ENCODE data around the gene RELN. TPM values are rescaled to one million over a fixed set of nuclear protein-coding genes. Genes with fewer than 3 reads are reported as not detected.

The RELN gene
- total RNA-seq, 2 experiments from 2014 or later = not detected

DNA sequence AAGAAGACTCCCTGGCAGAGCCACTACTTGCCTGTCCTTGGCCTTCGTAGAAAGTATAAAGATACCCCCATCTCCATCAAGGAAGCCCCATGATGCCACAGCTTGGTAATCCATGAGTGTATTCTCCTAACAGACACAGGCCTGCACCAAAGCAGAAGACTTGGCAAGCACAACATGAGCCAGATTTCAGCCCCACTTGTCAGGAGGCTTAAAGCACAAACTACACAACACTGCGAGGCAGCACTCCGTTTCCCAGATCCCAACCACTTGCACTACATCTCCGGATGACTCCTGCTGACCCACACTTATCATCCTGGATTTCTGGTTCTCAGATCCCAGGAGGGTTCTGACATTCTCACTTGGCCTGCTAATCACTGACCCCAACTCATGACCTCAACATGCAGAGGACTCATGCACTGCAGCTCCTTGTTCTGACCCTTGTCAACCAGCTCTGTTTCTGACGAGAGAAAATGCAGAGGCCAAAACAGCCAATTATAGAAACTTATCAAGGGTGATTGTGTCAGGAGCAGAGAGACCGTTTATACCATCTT is 100.8 kb downstream of the RELN start:
- no peaks in the 10 kb centered on the region for H3K4me1 Mint-ChIP-seq
- DNase-seq (no peak), ATAC-seq (no peak)
- H3K27ac Mint-ChIP-seq = no peak overlapping the region
- H3K27me3 Mint-ChIP-seq = no peaks in the 10 kb centered on the region
- CTCF ChIA-PET = no interaction called here
- H3K4me3 Mint-ChIP-seq = no peak overlapping the region
- H3K36me3 Mint-ChIP-seq = no peaks in the 10 kb centered on the region
- no peaks in the 10 kb centered on the region for H3K9me3 Mint-ChIP-seq (ENCODE audit: low read depth)

DNA sequence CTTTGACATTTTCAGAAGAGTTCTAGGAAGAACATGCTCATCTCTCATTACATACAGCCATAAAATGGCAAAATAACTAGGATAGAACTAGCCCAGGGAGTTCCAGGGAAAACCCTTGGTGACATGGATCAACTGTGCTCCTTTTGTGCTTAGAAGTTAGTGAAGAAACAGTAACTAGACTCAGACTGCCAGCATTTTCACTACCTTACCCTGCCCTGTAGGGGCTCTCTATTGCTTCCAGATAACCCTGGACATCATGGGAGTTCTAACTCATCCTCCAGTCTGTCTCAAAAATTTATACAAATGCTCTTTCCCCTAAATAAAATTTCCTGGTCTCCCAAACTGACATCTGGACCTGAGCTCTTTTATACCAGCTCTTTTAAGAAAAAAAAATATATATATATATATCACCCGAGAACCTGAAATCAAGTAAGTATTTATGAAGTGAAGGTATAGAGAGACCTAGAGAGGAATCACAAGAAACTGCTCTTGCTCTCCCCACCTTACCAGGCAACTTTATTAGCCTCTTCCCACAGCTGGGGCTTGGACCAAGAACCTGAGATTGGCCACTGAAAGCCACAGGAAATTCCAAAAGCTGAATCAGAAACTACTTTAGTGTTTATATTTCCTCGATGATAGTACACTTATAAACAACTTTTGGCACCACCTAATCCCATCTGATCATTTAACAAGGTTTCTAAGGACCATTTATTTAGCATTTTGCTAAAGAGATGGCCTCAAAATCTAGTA is 101.4 kb downstream of the RELN start:
- Mint-ChIP-seq H3K36me3 (no peaks in the 10 kb centered on the region), H3K27me3 (no peaks in the 10 kb centered on the region), H3K27ac (no peak overlapping the region), H3K9me3 (ENCODE audit: low read depth) (no peaks in the 10 kb centered on the region), H3K4me1 (no peaks in the 10 kb centered on the region), H3K4me3 (no peak overlapping the region)
- ATAC-seq = no peak
- DNase-seq = no peak
- CTCF ChIA-PET = no interaction called here

DNA sequence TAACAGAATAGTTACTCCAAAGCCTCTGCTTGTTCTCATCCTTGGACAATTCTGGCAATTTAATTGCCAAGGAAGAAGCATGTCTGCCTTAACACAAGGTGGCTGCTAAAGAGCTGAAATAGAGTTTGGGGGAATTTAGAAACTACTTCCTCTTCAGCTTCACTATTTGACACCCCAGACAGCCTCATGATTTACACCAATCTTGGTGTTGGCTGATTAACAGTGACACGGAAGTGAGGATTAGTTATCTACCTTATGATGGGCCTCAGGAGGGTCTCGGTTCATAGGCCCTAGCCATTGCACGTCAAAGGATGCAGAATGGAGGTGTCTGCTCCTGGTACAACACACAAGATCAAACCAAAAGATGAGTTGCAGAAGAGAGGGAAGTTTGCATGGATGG is 102.4 kb downstream of the RELN start:
- no peaks in the 10 kb centered on the region for H3K9me3 Mint-ChIP-seq (ENCODE audit: low read depth)
- DNase-seq (no peak), ATAC-seq (no peak)
- no peaks in the 10 kb centered on the region for H3K4me1 Mint-ChIP-seq
- no peaks in the 10 kb centered on the region for H3K27me3 Mint-ChIP-seq
- no peaks in the 10 kb centered on the region for H3K36me3 Mint-ChIP-seq
- H3K4me3 Mint-ChIP-seq = no peak overlapping the region
- no peak overlapping the region for H3K27ac Mint-ChIP-seq
- CTCF ChIA-PET = no interaction called here

DNA sequence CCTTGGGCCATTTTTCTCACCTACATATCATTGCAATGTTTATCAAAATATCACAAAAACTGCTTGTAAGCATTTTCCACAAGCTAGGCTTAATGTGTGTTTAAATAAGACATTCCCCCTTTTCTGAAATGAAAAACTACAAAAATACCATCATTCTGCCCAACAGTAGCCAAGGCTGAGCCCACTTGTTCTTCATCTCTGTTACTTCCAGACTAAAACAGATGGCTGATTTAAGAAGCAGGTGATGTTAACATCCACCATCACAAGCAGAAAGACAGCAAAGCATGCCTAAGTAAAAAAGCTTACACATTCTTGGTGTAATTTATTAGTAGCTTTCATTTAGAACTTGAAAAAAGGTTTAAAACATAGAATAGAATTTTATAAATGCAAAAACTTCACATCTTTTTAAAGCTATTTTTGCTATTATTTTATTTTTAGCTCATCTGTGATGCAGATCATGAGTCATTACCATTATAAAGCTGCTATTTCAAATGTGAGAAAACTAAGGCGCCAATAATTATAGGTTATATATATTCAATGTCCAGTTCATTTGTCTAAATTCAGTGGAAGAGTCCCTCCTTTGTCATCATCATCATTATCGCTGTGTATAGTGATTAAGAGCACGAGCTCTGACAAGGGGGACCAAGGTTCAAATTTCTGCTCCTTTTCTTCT is 109.4 kb downstream of the RELN start:
- Mint-ChIP-seq H3K36me3 (no peaks in the 10 kb centered on the region), H3K4me1 (no peaks in the 10 kb centered on the region), H3K4me3 (no peak overlapping the region), H3K9me3 (ENCODE audit: low read depth) (no peaks in the 10 kb centered on the region), H3K27ac (no peak overlapping the region), H3K27me3 (no peaks in the 10 kb centered on the region)
- CTCF ChIA-PET = no interaction called here
- no peak for ATAC-seq
- no peak for DNase-seq

DNA sequence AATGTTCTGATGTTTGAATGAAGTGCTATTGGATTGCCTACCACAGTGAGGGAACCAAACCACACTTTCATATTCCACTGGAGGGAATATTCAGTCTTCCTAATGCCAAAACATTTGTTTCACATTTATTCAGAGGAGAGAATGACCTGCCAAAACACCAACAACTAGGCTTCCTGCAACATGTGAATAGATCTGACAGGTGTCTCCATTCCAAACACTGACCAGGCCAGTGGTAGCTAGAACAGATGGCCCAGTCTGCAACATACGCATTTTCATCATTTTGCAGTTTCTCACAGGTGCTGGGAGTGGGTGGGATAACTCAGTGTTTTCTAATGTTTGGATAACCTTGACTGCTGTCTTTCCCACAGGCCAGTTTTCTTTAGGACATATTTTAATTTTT is 110.0 kb downstream of the RELN start:
- no peaks in the 10 kb centered on the region for H3K36me3 Mint-ChIP-seq
- H3K4me1 Mint-ChIP-seq = no peaks in the 10 kb centered on the region
- no peak overlapping the region for H3K4me3 Mint-ChIP-seq
- no peaks in the 10 kb centered on the region for H3K9me3 Mint-ChIP-seq (ENCODE audit: low read depth)
- DNase-seq (no peak), ATAC-seq (no peak)
- CTCF ChIA-PET = no interaction called here
- no peak overlapping the region for H3K27ac Mint-ChIP-seq
- H3K27me3 Mint-ChIP-seq = no peaks in the 10 kb centered on the region

DNA sequence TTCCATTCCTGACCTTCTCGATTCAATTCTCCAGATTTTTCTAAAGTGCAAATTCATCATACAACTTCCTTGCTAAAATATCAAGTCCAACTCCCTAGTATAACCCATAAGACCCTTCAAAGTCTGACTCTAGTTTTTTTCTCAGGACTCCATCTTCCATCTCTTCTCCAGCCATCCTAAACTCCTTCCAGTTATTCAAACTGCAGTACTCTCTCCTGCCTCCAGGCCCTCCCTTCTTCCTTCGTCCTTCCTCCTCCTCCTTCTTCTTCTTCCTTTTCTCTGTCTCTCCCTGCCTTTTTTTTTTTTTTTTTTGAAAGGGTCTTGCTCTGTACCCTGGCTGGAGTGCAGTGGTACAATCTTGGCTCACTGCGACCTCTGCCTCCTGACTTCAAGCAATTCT is 111.9 kb downstream of the RELN start:
- no peaks in the 10 kb centered on the region for H3K9me3 Mint-ChIP-seq (ENCODE audit: low read depth)
- H3K27ac Mint-ChIP-seq = no peak overlapping the region
- ATAC-seq (no peak), DNase-seq (no peak)
- no peaks in the 10 kb centered on the region for H3K27me3 Mint-ChIP-seq
- CTCF ChIA-PET = no interaction called here
- H3K4me1 Mint-ChIP-seq = no peaks in the 10 kb centered on the region
- no peaks in the 10 kb centered on the region for H3K36me3 Mint-ChIP-seq
- H3K4me3 Mint-ChIP-seq = no peak overlapping the region

DNA sequence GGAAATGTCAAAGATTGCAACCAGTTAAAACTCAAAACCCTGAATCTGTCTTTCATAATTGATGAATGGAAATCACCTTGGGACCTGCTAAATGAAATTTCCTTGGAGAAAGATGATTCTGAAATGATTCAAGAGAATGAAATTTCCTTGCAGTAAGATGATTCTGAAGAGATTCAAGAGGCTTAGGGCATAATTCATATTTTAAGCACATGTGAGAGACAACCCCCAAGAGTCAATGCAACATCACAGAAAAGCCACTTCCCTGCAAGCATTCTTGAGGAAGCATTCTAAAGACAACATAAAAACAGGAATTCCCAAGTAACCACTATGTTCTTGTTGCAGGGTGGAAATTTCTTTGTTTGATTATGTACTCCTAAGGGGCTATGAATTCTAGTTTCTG is 113.7 kb downstream of the RELN start:
- Mint-ChIP-seq H3K27ac (no peak overlapping the region), H3K36me3 (no peaks in the 10 kb centered on the region), H3K27me3 (no peaks in the 10 kb centered on the region), H3K9me3 (ENCODE audit: low read depth) (no peaks in the 10 kb centered on the region), H3K4me1 (no peaks in the 10 kb centered on the region), H3K4me3 (no peak overlapping the region)
- no peak for ATAC-seq
- CTCF ChIA-PET = no interaction called here
- DNase-seq = no peak

DNA sequence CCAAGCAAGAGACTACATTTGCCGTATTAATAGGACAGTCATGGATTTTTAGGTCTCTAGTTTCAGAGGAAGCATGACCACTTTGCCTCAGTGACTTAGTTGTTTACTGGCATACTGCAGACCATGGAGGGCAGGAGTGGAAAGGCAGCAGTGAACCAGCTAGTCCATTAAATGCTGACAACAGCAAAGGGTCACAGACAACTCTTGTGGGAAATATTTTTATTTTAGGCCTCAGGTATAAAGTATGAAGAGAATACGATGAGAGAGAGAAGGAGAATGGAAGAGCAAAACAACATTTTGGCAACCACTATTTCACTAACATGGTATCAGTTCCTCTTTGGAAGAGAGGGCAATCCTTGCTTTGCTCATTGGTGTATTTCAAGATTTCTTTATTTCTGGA is 118.0 kb downstream of the RELN start:
- no peak overlapping the region for H3K27ac Mint-ChIP-seq
- H3K4me3 Mint-ChIP-seq = no peak overlapping the region
- no peaks in the 10 kb centered on the region for H3K9me3 Mint-ChIP-seq (ENCODE audit: low read depth)
- CTCF ChIA-PET = no interaction called here
- H3K4me1 Mint-ChIP-seq = no peaks in the 10 kb centered on the region
- H3K36me3 Mint-ChIP-seq = no peaks in the 10 kb centered on the region
- H3K27me3 Mint-ChIP-seq = no peaks in the 10 kb centered on the region
- ATAC-seq (no peak), DNase-seq (no peak)

DNA sequence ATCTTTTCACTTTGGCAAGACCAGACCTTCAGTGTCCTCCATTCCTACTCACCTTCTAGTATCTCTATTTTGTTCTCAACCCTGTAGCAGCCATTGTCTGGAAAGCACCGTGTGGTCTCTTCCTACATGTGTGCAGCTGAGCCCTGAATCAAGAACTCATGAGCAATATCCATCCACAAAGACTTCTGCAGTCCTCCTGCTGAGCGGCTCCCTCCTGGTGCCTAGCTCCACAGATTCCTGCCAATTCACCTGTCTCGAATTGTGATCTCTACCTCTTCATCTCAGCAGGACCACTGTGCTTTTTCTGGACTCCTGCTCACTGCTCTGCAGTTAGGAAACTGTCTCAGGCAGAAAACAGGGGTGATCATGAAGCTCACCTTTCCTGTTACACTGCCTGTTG is 118.8 kb downstream of the RELN start:
- no peak for ATAC-seq
- H3K9me3 Mint-ChIP-seq (ENCODE audit: low read depth) = no peaks in the 10 kb centered on the region
- CTCF ChIA-PET = no interaction called here

DNA sequence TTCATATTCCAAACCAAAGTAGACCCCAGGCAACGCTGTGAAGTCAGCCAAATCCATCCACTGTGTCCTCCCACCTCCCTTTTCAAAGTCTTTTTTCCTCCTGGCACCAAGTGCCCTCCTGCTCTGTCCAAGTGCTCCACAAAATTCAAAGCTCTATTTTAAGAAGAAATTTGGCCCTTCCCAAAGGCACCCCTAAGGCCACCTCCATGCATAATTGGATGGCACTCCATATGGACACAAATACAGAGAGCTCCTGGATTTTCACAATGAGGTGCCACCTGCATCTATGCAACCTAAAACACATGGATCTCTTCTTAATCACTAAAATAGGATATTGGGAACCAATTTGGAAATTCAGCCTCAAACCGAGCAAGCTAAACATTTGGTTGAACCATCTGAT is 121.6 kb downstream of the RELN start:
- CTCF ChIA-PET = no interaction called here
- Mint-ChIP-seq H3K9me3 (ENCODE audit: low read depth) (no peaks in the 10 kb centered on the region), H3K27ac (no peak overlapping the region), H3K27me3 (no peaks in the 10 kb centered on the region), H3K4me3 (no peak overlapping the region), H3K36me3 (no peaks in the 10 kb centered on the region), H3K4me1 (no peaks in the 10 kb centered on the region)
- DNase-seq (no peak), ATAC-seq (no peak)

More for the DNA sequence above, 118.8 kb downstream of the RELN start:
- H3K27ac Mint-ChIP-seq = no peak overlapping the region
- H3K4me3 Mint-ChIP-seq = no peak overlapping the region
- H3K27me3 Mint-ChIP-seq = no peaks in the 10 kb centered on the region
- H3K4me1 Mint-ChIP-seq = no peaks in the 10 kb centered on the region
- DNase-seq = no peak
- no peaks in the 10 kb centered on the region for H3K36me3 Mint-ChIP-seq

DNA sequence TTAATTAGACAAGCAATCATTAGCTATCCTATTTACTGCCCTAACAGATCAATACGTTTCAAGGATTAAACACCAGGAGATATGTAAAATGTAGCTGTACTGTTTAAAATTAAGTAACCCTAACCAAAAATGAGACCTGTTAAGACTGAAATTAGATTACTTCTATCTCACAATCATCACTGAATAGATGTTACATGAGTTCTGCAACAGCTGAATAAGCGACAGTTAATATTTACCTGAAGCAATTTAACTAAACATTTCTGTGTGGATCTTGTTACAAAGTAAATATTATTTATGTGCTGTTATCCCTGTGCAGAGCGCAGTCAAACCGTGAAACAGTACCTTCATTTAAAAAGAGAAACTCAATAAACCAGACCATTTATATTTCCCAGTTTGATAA is 122.5 kb downstream of the RELN start:
- H3K4me1 Mint-ChIP-seq = no peaks in the 10 kb centered on the region
- H3K27me3 Mint-ChIP-seq = no peaks in the 10 kb centered on the region
- no peak overlapping the region for H3K27ac Mint-ChIP-seq
- no peak overlapping the region for H3K4me3 Mint-ChIP-seq
- DNase-seq (no peak), ATAC-seq (no peak)
- no peaks in the 10 kb centered on the region for H3K9me3 Mint-ChIP-seq (ENCODE audit: low read depth)
- CTCF ChIA-PET = no interaction called here
- H3K36me3 Mint-ChIP-seq = no peaks in the 10 kb centered on the region

DNA sequence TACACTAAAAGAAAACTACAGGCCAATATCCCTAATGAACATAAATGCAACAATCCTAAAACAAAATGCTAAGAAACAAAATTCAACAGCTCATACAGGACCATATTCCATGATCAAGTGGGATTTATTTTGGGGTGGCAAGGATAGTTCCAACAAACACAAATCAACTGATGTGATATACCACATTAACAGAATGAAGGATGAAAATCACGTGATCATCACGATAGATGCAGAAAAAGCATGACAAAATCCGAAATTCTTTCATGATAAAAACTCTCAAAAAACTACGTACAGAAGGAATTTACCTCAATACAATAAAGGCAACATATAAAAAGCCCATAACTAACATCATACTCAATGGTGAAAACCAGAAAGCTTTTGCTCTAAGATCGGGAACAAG is 124.0 kb downstream of the RELN start:
- Mint-ChIP-seq H3K9me3 (ENCODE audit: low read depth) (no peaks in the 10 kb centered on the region), H3K27me3 (no peaks in the 10 kb centered on the region), H3K36me3 (no peaks in the 10 kb centered on the region), H3K4me1 (no peaks in the 10 kb centered on the region), H3K4me3 (no peak overlapping the region), H3K27ac (no peak overlapping the region)
- CTCF ChIA-PET = no interaction called here
- DNase-seq (no peak), ATAC-seq (no peak)

DNA sequence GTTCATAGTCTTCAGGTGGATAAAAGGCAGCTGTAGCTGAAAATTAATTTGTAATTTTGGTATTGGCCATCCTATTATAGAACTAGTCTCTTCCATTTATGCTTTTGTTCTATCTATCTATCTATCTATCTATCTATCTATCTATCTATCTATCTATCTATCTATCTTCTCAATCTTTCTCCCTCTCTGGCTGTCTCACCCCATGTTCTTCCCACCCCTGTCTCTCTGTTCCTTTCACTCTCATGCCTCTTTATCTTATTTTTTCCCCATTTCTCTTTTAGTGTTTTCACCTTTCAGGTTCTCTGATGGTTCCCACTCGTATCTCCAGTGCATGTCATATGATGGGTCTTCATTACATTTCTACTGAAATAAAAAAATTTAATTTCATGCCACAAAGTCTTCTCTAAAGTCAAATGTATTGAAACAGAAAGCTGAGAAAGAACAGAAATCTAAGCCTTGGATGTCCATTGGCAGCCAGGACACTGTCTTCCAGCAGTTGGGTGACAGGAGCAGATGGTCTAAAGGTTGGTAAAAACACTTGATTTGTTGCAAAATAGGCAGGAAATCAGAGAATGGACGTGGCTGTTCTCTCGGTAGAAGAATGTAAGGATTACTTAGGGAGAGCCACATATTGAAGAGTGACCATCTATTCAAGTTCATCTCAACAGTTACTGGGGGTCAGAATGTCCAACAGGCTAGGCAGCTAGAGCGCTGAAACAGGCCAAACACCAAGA is 127.0 kb downstream of the RELN start:
- Mint-ChIP-seq H3K27me3 (no peaks in the 10 kb centered on the region), H3K9me3 (ENCODE audit: low read depth) (no peaks in the 10 kb centered on the region), H3K4me1 (no peaks in the 10 kb centered on the region), H3K4me3 (no peak overlapping the region), H3K36me3 (no peaks in the 10 kb centered on the region), H3K27ac (no peak overlapping the region)
- no peak for DNase-seq
- CTCF ChIA-PET = no interaction called here
- no peak for ATAC-seq

DNA sequence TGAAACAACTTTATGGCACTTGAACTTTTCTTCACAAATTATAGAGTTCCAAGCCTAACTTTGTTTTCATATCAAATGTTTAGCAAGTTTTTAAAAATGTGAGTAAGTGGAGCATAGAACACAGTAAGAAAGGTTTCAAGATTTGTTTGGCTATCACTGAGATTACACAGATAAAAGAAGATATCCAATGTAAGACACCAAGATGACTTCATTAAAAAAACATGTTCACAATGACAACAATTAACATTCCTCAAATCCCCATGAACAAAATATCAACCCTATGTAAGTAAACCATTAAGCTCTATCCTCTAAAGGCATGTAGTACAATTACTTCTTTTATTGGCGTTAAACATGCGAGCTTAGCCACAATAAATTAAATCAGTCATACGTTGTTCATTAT is 129.7 kb downstream of the RELN start:
- no peaks in the 10 kb centered on the region for H3K4me1 Mint-ChIP-seq
- no peaks in the 10 kb centered on the region for H3K36me3 Mint-ChIP-seq
- ATAC-seq (no peak), DNase-seq (no peak)
- H3K27ac Mint-ChIP-seq = no peak overlapping the region
- CTCF ChIA-PET = no interaction called here
- no peaks in the 10 kb centered on the region for H3K27me3 Mint-ChIP-seq
- H3K9me3 Mint-ChIP-seq (ENCODE audit: low read depth) = no peaks in the 10 kb centered on the region
- H3K4me3 Mint-ChIP-seq = no peak overlapping the region

Measured in activated CD8-positive, alpha-beta memory T cell treated with anti-CD3 and anti-CD28 coated beads, Interleukin-2, amount 10 ng/mL, durations not matched to agents 7 days and 5 days (primary cell).